Left renal cortex interstitium (tissue), 4 donors: Measurements from ENCODE around the gene C12orf50. TPM values are rescaled to one million over a fixed set of nuclear protein-coding genes. Genes with fewer than 3 reads are reported as not detected.

Experiments used
- polyA plus RNA-seq, 4 donors: library from polyadenylated mRNA; unstranded; fragments of 120-200 nt; gene quantifications; one replicate each; pipeline ENCODE4 v1.2.1, GENCODE V29; 2013; ENCODE audit not compliant: insufficient read length in 4 of 4

C12orf50 gene
- polyA plus RNA-seq, 4 donors = 0.20 to 0.60 (median 0.43) TPM

Other genes with a start within 250 kb of the C12orf50 start
- gene CEP290, start 112.7 kb upstream of the C12orf50 start, polyA plus RNA-seq = 10 to 100 TPM; 22.6 to 31.9 (median 26.3) TPM
- gene TMTC3, start 112.9 kb upstream of the C12orf50 start, polyA plus RNA-seq = 10 to 100 TPM; 23.5 to 28.0 (median 24.6) TPM